ENCODE measurements around the gene PLXNA4. TPM values are rescaled to one million over a fixed set of nuclear protein-coding genes. Genes with fewer than 3 reads are reported as not detected.

Gene PLXNA4
- total and polyA plus RNA-seq, 4 donors, result 0.04 to 1.1 (median 0.41) TPM

GRCh38 chr7:132469681-132470080, 106.6 kb downstream of the PLXNA4 start:
- Histone ChIP-seq H3K4me1 (ENCODE audit: control insufficient read depth in 4 of 4, insufficient read depth in 4 of 4, low read length in 3 of 4) (no peaks in the 10 kb centered on the region), H3K27me3 (ENCODE audit: control insufficient read depth in 4 of 4, insufficient read depth in 4 of 4, low read length in 3 of 4) (no peaks in the 10 kb centered on the region), H3K4me3 (ENCODE audit: low read depth in 1 of 3, low read length in 3 of 3) (no peak overlapping the region), H3K9me3 (ENCODE audit: control insufficient read depth in 4 of 4, low read length in 3 of 4) (no peaks in the 10 kb centered on the region), H3K9ac (ENCODE audit: low read depth in 1 of 2, low read length in 2 of 2) (no peak overlapping the region), H3K27ac (ENCODE audit: low read depth in 1 of 2, low read length in 2 of 2) (no peak overlapping the region), H3K36me3 (ENCODE audit: control insufficient read depth in 4 of 4, insufficient read depth in 3 of 4, low read depth in 1 of 4, low read length in 3 of 4) (no peaks in the 10 kb centered on the region)
- 52% methylated on average over 4 of the region's 4 CpGs for WGBS
- no peak for TF ChIP-seq ATF3 (IDR thresholded peaks at IDR 0.05)
- no peak for TF ChIP-seq HNF4A (conservative IDR thresholded peaks at IDR 0.05)
- TF ChIP-seq RAD21 (IDR thresholded peaks at IDR 0.05), result no peak
- DNase-seq (ENCODE audit: low spot score), result no peak

- no peak for TF ChIP-seq JUND (IDR thresholded peaks at IDR 0.05)
- TF ChIP-seq CTCF (IDR thresholded peaks at IDR 0.05; ENCODE audit: low read depth, low read length, missing input control), result no peak
- TF ChIP-seq GABPA (IDR thresholded peaks at IDR 0.05 in 1 of 2, conservative IDR thresholded peaks at IDR 0.05 in 1 of 2), result no peak
- TF ChIP-seq FOXA1 (IDR thresholded peaks at IDR 0.05), result no peak
- no peak for TF ChIP-seq EGR1 (IDR thresholded peaks at IDR 0.05; ENCODE audit: low read depth in 2 of 2)
- no peak for TF ChIP-seq RXRA (IDR thresholded peaks at IDR 0.05)
- TF ChIP-seq FOXA2 (IDR thresholded peaks at IDR 0.05), result no peak
- DNase-seq (ENCODE audit: low spot score), result no peak
- no peak overlapping the region for H3K27ac ChIP-seq (ENCODE audit: low read depth in 1 of 2, low read length in 2 of 2)
Measured at GRCh38 chr7:132469264-132469663, 107.0 kb downstream of the PLXNA4 start.

GRCh38 chr7:132466367-132466766, 109.9 kb downstream of the PLXNA4 start:
- no peak for DNase-seq (ENCODE audit: low spot score)

More at GRCh38 chr7:132469264-132469663, 107.0 kb downstream of the PLXNA4 start:
- WGBS, result 86% methylated on average over 1 of the region's 1 CpG
- Histone ChIP-seq H3K9ac (ENCODE audit: low read depth in 1 of 2, low read length in 2 of 2) (no peak overlapping the region), H3K9me3 (ENCODE audit: control insufficient read depth in 4 of 4, low read length in 3 of 4) (no peaks in the 10 kb centered on the region), H3K4me3 (ENCODE audit: low read depth in 1 of 3, low read length in 3 of 3) (no peak overlapping the region), H3K36me3 (ENCODE audit: control insufficient read depth in 4 of 4, insufficient read depth in 3 of 4, low read depth in 1 of 4, low read length in 3 of 4) (no peaks in the 10 kb centered on the region), H3K27me3 (ENCODE audit: control insufficient read depth in 4 of 4, insufficient read depth in 4 of 4, low read length in 3 of 4) (no peaks in the 10 kb centered on the region), H3K4me1 (ENCODE audit: control insufficient read depth in 4 of 4, insufficient read depth in 4 of 4, low read length in 3 of 4) (no peaks in the 10 kb centered on the region)

More at GRCh38 chr7:132466367-132466766, 109.9 kb downstream of the PLXNA4 start:
- Histone ChIP-seq H3K27me3 (ENCODE audit: control insufficient read depth in 4 of 4, insufficient read depth in 4 of 4, low read length in 3 of 4) (no peaks in the 10 kb centered on the region), H3K27ac (ENCODE audit: low read depth in 1 of 2, low read length in 2 of 2) (no peak overlapping the region), H3K4me1 (ENCODE audit: control insufficient read depth in 4 of 4, insufficient read depth in 4 of 4, low read length in 3 of 4) (no peaks in the 10 kb centered on the region), H3K4me3 (ENCODE audit: low read depth in 1 of 3, low read length in 3 of 3) (no peak overlapping the region), H3K9ac (ENCODE audit: low read depth in 1 of 2, low read length in 2 of 2) (no peak overlapping the region), H3K36me3 (ENCODE audit: control insufficient read depth in 4 of 4, insufficient read depth in 3 of 4, low read depth in 1 of 4, low read length in 3 of 4) (no peaks in the 10 kb centered on the region), H3K9me3 (ENCODE audit: control insufficient read depth in 4 of 4, low read length in 3 of 4) (no peaks in the 10 kb centered on the region)
- TF ChIP-seq REST (IDR thresholded peaks at IDR 0.05) (no peak), RXRA (IDR thresholded peaks at IDR 0.05) (no peak), EGR1 (IDR thresholded peaks at IDR 0.05; ENCODE audit: low read depth in 2 of 2) (no peak), GABPA (IDR thresholded peaks at IDR 0.05 in 1 of 2, conservative IDR thresholded peaks at IDR 0.05 in 1 of 2) (no peak), HNF4G (IDR thresholded peaks at IDR 0.05) (no peak), CTCF (IDR thresholded peaks at IDR 0.05; ENCODE audit: low read depth, low read length, missing input control) (no peak), FOXA1 (IDR thresholded peaks at IDR 0.05) (no peak), SP1 (IDR thresholded peaks at IDR 0.05) (no peak), FOXA2 (IDR thresholded peaks at IDR 0.05) (no peak), ZBTB33 (IDR thresholded peaks at IDR 0.05) (no peak), RAD21 (IDR thresholded peaks at IDR 0.05) (no peak), NR2F2 (IDR thresholded peaks at IDR 0.05) (no peak), JUND (IDR thresholded peaks at IDR 0.05) (no peak), HNF4A (conservative IDR thresholded peaks at IDR 0.05) (no peak), TAF1 (conservative IDR thresholded peaks at IDR 0.05) (no peak)
- WGBS, result 88% methylated on average over 6 of the region's 6 CpGs
